ENCODE measurements around the gene MYLK2. TPM values are rescaled to one million over a fixed set of nuclear protein-coding genes. Genes with fewer than 3 reads are reported as not detected.

The MYLK2 gene
- total RNA-seq, 1 donor from 2014 or later = not detected

DNA sequence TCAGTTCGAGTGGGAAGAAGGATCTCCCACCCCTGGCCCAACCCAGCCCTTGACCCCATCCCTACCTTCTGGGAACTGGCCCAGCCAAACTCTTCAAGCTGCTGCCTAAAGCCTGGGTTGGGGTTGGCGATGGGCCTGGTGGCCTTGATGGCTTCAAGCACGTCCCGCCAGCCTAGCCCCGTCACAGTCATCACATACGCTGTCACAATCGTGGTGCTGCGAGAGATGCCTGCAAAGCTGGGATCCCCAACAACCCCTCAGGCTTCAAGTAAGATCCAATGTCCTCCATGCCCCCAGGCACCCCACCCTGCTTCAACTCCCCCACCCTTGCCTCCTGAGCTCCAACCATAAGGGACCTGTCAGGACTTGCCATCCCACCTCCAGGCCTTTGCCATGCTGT lies 43.4 kb downstream of the MYLK2 start:
- TF ChIP-seq, protein P1, sequence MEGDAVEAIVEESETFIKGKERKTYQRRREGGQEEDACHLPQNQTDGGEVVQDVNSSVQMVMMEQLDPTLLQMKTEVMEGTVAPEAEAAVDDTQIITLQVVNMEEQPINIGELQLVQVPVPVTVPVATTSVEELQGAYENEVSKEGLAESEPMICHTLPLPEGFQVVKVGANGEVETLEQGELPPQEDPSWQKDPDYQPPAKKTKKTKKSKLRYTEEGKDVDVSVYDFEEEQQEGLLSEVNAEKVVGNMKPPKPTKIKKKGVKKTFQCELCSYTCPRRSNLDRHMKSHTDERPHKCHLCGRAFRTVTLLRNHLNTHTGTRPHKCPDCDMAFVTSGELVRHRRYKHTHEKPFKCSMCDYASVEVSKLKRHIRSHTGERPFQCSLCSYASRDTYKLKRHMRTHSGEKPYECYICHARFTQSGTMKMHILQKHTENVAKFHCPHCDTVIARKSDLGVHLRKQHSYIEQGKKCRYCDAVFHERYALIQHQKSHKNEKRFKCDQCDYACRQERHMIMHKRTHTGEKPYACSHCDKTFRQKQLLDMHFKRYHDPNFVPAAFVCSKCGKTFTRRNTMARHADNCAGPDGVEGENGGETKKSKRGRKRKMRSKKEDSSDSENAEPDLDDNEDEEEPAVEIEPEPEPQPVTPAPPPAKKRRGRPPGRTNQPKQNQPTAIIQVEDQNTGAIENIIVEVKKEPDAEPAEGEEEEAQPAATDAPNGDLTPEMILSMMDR (IDR thresholded peaks at IDR 0.05) = no peak
- peaks cover 11% of the 10 kb centered on the region for H3K4me1 ChIP-seq
- intact Hi-C loops (cut with DNase I) = no loop called here
- H3K27ac ChIP-seq = no peak overlapping the region
- no peaks in the 10 kb centered on the region for H3K36me3 ChIP-seq
- H3K9me3 ChIP-seq = no peaks in the 10 kb centered on the region
- peaks cover 29% of the 10 kb centered on the region for H3K27me3 ChIP-seq
- H3K4me3 ChIP-seq = no peak overlapping the region
- DNase-seq (no peak), ATAC-seq (no peak)

DNA sequence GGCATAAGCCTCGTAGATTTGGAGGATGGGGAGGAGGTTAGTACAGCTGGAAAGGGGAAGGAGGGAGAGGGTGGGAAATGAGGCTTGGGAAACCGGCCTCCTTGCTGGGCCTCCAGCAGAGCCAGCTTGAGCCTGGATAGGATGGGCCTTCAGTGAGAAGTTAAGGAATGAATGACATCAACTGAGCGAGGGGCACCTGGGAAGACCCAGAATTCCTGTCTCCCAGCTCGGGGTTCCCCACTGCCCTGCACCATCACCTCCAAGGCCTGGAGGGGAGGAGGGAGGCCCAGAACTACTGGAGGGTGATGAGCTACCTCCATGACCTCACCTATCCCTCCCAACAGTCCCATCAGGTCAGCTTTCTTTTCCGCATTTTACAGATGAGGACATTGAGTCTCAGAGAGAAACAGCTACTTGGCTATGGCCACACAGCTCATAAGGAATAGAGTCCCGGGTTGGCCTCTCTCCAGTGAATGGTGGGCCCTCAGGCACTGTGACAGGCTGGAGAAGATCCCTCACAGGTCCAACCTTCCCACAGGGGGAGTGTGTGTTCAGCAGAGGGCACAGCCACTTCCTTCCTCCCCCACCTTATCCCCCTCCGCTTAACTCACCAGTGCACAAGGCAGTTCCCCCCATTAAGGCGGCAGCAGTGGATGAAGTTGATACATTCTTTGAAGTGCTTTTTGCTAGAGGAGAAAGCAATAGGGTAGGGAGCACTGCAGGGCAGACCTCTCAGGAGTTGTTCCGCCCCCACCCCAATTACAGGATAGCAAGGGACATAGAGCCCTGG lies 44.3 kb downstream of the MYLK2 start:
- H3K4me3 ChIP-seq = no peak overlapping the region
- peaks cover 11% of the 10 kb centered on the region for H3K4me1 ChIP-seq
- DNase-seq (no peak), ATAC-seq (no peak)
- no peaks in the 10 kb centered on the region for H3K9me3 ChIP-seq
- no peak overlapping the region for H3K27ac ChIP-seq
- intact Hi-C loops (cut with DNase I) = no loop called here
- peaks cover 19% of the 10 kb centered on the region for H3K27me3 ChIP-seq
- TF ChIP-seq, protein P1 (IDR thresholded peaks at IDR 0.05) = no peak
- H3K36me3 ChIP-seq = no peaks in the 10 kb centered on the region

- Histone ChIP-seq H3K4me1 (peaks cover 16% of the 10 kb centered on the region), H3K9me3 (no peaks in the 10 kb centered on the region), H3K36me3 (no peaks in the 10 kb centered on the region), H3K27ac (no peak overlapping the region), H3K4me3 (no peak overlapping the region), H3K27me3 (peaks cover 9% of the 10 kb centered on the region)
- intact Hi-C loops (cut with DNase I) = no loop called here
- TF ChIP-seq, protein P1 (IDR thresholded peaks at IDR 0.05) = no peak
- no peak for ATAC-seq
- no peak for DNase-seq
These were observed 45.6 kb downstream of the MYLK2 start for GRCh38 chr20:31864521-31865400.

DNA sequence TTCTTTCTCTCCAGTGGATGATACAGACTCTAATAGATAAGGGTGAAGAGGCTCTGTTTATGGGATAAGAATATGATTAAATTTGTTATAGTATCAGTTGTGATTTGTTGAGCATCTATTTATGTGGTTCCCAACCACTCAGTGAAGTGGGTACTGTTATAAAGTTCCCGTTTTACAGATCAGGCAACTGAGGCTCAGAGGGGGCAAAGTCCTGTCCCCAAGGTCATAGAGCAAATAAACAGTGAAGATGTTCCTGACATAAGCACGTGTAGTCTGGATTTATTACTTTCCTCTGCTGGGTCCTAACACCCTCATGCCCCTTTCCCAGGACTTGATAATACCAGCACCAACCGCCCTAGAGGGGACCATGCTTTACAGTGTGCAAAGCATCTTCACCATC lies 47.1 kb downstream of the MYLK2 start:
- Histone ChIP-seq H3K4me3 (no peak overlapping the region), H3K9me3 (no peaks in the 10 kb centered on the region), H3K27me3 (no peaks in the 10 kb centered on the region), H3K27ac (no peak overlapping the region), H3K4me1 (peaks cover 12% of the 10 kb centered on the region), H3K36me3 (no peaks in the 10 kb centered on the region)
- DNase-seq (no peak), ATAC-seq (no peak)
- TF ChIP-seq, protein P1 (IDR thresholded peaks at IDR 0.05) = no peak
- intact Hi-C loops (cut with DNase I) = no loop called here

DNA sequence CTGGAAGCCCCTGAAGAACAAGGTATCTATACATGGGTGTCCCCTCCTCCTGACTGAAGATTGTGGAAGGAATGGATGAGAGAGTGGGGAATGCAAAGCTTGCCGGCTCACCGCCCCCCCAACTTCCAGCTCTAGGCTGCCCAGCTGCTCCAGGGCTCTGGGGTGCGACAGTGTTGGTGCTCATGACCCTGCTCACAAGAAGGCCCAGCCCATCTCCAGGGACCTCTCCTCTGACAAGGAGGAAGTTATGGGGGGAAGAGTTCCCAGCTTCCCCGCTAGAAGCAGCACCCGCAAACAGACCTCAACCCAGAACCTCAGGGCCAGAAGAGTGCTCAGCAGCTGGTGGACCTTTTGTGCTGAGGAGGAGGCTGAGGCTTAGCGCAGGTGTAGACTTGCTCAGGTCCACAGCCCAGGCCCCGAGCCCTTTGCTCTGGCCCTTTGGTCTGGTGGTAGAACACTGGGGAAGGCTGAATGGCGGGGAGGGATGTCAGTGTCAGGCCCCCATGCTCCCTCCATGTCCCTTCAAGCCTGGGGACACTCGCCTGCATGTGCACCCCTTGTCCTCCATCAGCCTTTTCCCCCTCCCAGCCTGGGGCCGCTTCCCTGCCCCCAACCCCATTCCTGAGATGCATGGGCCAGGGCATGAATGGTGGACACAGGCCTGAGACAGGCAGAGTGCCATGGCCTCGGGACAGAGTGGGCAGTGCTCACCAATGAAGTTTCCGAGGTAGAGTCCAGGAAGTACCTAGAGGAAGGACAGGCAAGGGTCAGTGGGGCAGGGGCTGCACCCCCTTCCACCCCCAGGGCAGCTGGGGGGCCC lies 49.9 kb downstream of the MYLK2 start:
- DNase-seq (no peak), ATAC-seq (no peak)
- Histone ChIP-seq H3K36me3 (no peaks in the 10 kb centered on the region), H3K4me1 (peaks cover 11% of the 10 kb centered on the region), H3K27ac (no peak overlapping the region), H3K27me3 (no peaks in the 10 kb centered on the region), H3K4me3 (peak overlapping the region; percentile 68), H3K9me3 (no peaks in the 10 kb centered on the region)
- intact Hi-C loops (cut with DNase I) = no loop called here
- TF ChIP-seq, protein P1 (IDR thresholded peaks at IDR 0.05) = no peak
